ENCODE results near the gene PHACTR1.

Gene PHACTR1

DNA sequence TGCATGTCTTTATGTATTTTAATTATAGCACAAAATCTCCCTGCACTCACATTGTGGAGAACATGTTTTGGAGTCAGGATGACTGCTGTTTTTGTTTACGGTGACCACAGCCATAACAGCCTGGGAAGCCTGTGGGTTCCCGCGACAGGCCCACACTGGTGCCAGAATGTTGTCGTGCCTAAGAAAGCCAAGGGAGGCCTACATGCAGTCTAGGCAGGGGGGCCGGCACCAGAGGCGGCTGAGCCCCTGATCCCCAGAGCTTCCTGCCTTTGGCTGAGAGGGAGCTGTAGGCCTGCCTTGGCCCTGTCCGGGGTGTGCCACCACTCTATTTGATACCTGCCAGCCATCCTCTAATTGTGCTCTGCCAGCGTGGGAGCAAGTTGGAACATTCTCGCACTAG, 565.1 kb downstream of the PHACTR1 start:
- no peak for DNase-seq (ENCODE audit: low read depth in 1 of 2, low spot score in 1 of 2)

DNA sequence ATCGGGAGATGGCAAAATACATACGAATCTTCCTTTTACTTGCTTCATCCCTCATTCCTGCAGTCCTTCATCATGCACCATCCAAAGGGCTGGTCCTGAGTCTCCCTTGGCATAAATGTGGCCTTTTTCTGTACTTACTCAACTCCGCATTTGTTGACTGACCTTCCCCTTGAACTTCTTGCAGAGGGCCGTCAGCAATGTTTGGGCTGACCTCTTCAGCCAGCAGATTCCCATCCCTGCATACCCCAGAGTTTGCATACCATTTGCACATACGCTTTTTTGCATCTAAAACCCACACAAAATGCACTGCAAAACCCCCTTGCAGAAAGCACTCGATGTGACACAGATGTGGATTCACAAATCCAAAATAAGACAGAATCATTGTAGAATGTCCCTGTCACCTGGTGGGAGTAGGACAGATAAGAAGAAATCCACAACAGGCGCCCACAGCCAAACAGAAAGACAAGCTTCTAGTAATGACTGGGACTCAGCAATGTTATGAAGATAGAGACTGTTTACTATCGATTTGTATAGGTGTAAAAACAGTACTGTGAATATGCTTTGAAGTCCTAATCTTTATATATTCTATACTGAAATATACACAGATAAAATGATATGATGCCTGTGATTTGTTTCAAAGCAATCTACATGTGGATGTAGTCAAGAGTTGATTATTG, 566.0 kb downstream of the PHACTR1 start:
- DNase-seq (ENCODE audit: low read depth in 1 of 2, low spot score in 1 of 2): no peak

DNA sequence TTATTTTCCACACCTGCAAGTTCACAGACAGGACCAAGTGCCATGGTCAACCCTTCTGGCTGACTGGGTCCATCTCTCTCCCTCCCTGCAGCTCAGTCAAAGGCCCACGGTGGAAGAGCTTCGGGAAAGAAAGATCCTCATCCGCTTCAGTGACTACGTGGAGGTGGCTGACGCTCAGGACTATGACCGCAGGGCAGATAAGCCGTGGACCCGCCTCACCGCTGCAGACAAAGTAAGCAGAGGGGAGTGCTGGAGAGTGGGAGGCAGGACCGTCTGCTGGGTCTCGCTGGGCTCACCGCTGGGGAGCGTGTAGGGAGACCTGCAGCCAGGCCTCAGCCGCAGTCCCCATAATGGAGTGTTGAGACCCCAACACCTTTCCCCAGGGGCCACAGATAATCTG, 566.8 kb downstream of the PHACTR1 start:
- DNase-seq (ENCODE audit: low read depth in 1 of 2, low spot score in 1 of 2): no peak

DNA sequence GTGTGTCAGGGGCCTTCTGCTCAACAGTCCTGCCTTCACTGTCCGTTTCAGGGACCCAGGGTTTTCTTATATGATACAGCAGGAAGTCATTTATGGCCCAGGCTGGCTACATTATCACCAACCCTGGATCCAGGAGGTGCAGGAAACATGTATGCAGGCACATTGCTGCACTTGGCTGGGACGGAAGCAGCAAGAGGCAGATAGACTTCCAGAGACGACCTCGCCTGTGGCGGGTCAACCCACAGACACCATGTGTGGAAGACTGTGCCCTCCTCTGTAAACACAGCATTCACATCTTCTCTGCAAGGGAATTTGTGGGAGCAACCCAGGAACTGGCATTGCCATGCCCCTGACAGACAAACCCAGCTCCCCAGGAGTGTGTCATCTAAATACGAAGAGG, 568.1 kb downstream of the PHACTR1 start:
- no peak for DNase-seq (ENCODE audit: low read depth in 1 of 2, low spot score in 1 of 2)

DNA sequence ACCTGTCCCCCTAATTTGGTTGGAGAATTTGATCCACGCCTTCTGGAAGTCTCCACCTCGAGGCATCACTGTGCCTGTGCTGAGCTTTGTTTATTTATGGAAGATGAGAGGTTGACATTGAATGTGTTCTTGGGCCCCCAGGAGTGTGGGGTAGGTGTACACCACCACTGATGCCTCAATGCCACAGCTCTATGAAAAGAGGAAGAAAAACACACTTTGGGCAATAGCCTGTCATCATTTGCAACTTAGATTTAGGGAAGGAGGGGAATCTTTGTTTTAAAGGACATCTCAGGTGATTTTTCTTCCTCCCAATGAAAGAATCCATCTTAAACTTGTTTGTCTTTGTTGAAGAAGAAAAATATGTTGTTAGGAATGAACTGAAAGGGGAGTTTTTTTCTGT, 569.1 kb downstream of the PHACTR1 start:
- DNase-seq (ENCODE audit: low read depth in 1 of 2, low spot score in 1 of 2): no peak

DNA sequence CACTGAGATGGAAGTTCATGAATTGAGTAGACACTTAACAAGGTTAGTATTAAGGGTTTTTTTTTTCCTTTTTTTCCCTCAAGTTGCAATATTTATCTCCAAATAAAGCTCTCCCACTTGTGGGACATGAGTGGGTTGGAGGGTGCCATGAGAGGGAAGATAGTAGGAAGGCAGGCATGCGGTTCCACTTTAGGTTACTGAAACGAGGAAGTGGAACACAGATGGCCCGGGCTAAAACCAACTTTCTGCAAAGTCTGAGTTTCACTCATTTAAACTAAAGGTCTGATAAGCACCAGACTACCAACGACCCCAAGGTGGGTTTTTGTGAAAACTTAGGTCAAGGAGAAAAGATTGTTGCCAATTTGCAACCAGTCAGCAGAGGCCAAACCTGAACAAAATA, 569.6 kb downstream of the PHACTR1 start:
- no peak for DNase-seq (ENCODE audit: low read depth in 1 of 2, low spot score in 1 of 2)

DNA sequence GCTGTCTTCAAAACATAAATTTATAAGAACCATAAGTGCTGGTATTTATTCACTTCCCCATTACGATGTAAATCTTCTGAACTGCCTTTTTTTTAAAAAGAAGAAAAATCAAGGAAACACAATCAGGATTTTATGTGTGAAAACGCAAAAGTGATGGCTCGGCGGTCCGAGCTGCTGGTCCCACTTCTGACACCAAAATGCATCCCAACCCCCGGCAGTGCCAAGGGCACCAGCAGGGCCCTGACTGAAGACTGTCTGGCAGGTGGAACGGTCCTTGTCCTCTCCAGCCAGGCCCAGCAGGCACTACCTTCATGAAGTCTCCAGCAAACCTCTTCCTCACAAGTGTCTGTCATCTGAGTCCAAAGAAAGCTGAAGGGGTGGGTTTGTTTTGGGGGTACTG, 570.5 kb downstream of the PHACTR1 start:
- no peak for DNase-seq (ENCODE audit: low read depth in 1 of 2, low spot score in 1 of 2)

DNA sequence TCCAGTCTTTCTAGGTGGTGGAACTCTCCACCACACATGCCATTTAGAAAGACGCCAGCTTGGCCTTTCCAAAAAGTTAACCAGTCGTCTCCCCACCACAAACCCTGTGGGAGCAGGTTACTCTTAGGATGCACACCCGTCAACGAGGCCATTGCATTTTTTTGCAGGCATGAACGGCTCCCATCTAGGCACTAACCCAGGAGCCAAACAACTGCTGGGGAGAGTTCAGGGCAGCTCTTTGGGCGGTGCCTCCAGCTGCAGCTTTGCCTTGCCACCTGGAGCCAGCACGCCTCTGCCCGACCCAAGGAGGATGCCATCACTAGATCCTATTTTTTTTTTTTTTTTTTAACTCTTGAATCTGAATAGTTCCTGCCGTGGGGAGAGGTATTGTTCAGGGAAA, 571.9 kb downstream of the PHACTR1 start:
- no peak for DNase-seq (ENCODE audit: low read depth in 1 of 2, low spot score in 1 of 2)

DNA sequence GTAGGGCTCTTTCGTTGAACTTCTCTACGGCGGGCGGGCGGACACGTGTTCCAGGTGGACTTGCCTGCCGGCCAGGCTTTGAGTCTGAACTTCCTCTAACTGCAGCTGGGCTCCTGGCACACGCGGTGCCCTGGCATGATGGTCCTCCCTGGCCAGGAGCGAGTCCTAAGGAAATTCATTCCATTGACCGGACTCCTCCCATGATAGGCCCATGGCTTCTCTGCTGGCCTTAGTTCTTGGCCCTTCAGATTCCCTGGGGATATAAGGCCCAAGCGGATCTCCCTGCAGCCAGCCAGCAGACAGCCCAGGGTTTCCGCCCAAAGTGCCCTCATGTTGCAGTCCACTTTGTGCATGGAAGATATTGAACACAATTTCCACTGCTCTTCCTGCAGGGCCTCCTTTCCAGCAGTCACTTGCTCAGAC, 572.4 kb downstream of the PHACTR1 start:
- DNase-seq (ENCODE audit: low read depth in 1 of 2, low spot score in 1 of 2): no peak

DNA sequence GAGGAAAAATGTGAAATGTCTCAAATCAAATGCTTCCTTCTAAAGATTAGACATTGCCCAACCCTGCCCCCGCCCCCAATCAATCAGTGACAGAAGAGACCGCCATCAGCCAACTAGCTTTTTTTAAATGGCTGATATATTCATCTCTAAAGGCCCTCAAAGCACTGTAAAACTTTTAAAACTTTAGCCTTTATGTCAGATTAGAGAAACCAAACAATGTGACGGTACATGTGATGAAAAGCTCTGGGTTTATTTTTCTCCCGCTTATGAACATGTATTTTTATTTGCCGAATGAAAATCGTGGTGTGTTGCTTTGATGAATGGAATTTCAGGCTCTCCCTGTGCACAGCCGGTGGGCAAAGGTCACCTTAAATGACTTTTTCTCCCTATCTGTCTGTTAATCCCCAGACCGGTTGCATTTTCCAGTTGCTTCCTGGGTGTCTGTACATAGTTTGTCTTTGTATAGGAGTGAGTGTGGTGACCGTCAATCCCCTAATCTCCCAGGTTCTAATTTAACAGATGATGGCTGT, 573.3 kb downstream of the PHACTR1 start:
- DNase-seq (ENCODE audit: low read depth in 1 of 2, low spot score in 1 of 2): no peak

DNA sequence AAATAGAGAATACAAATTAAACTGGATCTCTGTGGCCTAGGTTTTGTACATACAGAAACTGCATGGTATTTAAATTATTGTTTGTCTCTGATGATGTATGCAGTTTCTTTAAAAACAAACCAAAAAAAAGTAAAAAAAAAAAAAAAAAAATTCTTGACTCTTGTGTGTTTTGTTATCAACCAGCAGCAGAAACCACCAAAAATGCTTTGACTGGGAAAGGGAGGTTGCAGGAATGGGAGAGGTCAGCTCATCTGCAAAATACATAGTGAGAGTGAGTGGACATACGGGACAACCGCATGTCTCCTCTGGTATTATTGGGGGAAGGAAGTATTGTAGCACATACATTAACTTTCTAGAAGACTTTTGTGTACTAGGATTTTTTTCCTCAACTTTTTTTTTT, 573.8 kb downstream of the PHACTR1 start:
- DNase-seq (ENCODE audit: low read depth in 1 of 2, low spot score in 1 of 2): no peak

DNA sequence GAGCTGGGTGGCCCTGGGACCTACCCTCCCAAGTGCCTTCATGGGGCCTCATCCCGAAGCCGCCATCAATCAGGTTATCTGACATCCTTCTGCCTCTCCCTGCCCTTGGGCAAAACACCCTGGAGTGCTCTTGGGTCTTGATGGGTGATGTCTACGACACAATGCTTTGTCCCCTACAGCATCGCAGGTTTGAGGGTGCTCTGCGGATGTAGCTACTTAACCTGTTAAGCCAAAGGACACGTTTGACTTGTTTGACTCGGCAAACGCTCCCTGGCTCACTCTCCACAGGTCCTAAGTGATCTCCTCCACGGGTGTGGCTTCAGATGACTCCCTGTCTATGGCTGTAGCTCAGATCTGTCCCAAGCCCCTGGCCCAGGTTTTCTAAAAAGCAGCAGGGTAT, 576.2 kb downstream of the PHACTR1 start:
- no peak for DNase-seq (ENCODE audit: low read depth in 1 of 2, low spot score in 1 of 2)

DNA sequence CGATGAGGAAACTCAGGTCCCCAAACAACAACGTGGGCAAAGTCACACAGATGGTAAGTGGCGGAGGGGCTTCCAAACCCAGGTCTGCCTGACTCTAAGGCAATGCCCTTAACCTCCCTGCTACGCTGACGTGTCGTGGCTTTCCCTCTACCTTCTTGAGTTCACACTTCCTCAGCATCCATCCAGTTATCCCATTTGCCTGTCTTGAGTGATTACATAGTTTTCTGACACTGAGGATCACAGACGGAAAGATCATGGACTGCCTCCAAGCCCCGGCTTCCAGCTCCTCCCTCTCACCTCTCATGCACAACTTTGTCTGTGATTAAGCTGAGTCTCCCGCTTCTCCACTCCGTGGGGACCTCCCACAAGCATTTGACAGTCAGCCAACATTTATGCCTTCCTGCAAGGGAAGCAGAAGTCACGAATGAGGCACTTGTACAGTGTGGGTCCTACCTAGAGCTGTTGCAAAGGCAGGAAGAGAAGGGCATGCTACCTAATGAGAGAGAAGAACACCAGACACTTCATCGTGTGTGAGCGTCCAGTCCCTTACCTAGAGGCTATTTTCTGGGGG, 578.0 kb downstream of the PHACTR1 start:
- no peak for DNase-seq (ENCODE audit: low read depth in 1 of 2, low spot score in 1 of 2)

DNA sequence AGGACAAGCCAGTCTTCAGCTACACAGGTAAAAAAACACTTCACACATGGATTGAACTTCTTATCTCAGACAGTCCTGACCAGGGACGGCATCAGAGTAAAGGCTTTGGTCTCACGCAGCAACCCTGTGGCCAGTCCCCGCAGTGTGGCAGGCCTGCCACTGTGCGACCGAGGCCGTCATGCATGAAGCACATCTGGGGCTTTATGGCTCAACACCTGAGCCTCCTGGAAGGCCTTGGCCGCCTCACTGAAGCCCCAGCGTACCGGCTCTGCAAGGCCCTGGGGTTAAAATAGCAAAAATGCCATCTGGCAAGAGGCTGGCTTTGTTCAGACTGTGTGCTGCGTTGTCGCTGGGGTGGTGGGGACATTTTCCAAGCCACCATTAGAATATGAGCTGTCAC, 579.0 kb downstream of the PHACTR1 start:
- no peak for DNase-seq (ENCODE audit: low read depth in 1 of 2, low spot score in 1 of 2)

DNA sequence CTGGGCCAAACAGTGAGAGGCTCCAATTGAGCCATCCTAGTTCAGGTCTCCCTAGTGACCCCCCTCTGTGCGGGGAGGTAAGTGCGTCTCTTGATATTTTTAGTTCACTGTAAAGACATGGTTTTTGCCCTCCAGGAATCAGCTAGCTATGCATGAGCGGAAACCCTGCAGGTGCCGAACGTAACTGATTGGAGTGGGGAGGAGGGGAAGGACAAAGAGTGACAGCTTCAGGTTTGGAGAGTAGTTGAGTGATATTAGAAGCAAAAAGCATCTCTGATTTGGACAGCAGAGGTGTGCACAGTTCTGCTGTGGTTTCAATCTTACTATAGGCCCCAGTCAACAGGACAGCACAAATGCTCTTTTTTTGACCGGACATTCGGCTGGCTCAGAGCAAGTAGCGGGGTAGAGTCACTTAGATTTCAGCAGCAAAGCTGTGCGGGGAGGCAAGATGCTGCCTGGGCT, 580.0 kb downstream of the PHACTR1 start:
- DNase-seq (ENCODE audit: low read depth in 1 of 2, low spot score in 1 of 2): no peak

DNA sequence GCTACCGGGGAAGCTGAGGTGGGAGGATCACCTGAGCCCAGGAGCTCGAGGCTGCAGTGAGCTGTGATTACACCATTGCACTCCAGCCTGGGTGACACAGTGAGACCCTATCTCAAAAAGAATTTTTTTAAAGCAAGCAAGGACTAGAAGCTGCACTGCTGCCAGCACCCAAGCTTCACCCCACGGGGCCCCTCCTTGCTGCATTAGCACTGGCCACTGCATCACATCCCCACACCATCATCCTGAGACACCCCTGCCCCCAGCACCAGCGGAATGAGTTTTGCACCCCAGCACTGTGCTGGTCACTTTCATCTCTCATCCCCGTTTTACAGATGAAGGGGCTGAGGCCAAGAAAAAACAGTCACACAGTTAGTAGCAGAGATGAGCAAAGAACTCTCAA, 580.8 kb downstream of the PHACTR1 start:
- DNase-seq (ENCODE audit: low read depth in 1 of 2, low spot score in 1 of 2): no peak

DNA sequence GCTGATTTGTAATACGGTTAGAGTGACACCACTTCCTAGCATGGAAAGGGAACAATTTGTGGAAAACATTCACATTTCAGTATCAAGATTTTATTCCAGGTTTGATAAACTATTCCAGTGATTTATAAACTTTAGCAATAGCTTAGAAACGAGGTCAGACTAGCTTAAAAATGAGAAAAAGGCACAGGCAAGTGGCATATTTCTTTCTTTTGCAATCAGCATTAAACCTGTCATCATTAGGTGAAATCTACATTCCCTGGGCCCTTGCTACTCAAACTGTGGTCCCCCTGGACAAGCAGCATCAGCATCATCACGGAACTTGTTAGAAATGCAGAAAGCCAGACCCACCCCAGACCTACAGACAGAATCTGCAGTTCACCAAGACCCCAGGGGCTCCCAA, 581.9 kb downstream of the PHACTR1 start:
- DNase-seq (ENCODE audit: low read depth in 1 of 2, low spot score in 1 of 2): no peak

DNA sequence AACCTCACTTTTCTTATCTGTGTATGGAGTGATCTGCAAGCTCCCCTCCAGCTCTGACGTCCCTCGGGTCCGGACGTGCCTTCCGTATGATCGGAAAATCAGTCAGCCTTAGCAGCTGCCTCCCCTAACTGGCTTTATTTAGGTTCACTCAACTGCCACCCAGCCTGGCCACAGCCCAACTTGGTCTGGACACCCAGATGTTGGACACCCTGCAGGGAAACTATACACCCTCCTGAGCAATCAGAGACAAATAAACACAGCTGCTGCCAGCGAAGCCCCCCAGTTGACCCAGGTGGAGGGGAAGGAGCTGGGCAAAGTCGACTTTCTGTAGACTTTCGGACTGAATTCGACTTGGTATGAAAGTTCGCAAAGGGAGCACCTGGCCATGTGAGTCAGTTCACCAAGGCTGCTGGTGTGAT, 582.8 kb downstream of the PHACTR1 start:
- no peak for DNase-seq (ENCODE audit: low read depth in 1 of 2, low spot score in 1 of 2)

DNA sequence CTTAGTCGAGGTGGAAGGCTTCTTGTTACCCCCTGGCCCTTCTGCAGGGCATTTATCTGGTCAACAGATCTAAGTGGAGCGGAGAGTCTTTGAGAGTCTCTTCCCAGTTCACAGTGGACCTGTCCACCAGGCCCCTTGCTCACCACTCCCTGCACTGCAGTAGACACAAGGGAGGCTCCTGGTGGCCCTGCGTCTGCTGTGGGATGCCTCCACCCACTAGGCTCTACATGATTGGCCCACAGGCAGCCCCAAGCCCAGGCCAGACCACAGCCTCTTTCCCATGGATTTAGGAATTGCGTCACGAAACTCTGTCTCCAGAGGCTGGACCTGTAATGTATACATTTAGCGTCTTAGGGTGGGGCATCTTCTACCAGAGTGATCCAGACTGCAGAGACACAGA, 583.4 kb downstream of the PHACTR1 start:
- DNase-seq (ENCODE audit: low read depth in 1 of 2, low spot score in 1 of 2): no peak

DNA sequence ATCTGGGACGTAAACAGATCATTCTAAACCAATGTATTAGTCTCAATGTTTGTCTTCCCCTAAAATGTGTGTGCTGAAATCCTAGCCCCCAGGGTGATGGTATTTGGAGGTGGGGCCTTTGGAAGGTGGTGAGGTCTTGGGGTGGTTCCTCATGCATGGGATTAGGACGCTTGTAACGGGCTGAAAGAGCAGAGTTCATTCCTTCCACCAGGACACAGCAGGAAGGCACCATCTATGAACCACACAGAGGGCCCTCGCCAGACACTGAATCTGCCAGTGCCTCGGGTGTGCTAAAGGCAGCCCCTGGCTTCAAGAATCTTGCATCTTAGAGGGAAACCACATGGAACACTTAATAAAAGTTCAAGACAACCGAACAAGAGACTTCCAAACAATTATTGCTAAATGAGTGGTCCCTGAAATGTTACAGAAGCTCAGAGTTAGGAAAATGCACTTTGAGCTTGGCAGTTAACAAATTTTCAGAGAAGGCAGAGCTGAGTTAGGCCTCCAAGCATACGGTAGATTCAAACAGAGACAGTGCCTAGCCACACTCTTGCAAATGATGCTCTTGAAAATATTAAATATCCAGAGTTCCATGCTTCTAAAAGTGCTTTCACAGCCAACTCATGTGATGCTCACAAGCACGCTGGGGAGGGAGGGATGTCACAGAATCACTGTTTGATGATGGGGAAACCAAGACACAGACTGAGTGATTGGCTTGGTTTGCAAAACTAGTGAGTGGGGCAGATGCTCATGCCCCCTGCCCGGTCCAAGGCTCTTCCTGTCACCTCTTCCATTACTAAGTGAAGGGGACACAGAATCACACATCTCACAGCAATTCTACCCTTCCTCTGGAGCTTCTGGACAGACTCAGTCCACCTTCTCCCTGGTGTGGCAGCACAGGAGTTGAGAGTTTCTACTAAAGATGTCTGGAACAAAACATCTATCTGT, 584.4 kb downstream of the PHACTR1 start:
- DNase-seq (ENCODE audit: low read depth in 1 of 2, low spot score in 1 of 2): no peak

DNA sequence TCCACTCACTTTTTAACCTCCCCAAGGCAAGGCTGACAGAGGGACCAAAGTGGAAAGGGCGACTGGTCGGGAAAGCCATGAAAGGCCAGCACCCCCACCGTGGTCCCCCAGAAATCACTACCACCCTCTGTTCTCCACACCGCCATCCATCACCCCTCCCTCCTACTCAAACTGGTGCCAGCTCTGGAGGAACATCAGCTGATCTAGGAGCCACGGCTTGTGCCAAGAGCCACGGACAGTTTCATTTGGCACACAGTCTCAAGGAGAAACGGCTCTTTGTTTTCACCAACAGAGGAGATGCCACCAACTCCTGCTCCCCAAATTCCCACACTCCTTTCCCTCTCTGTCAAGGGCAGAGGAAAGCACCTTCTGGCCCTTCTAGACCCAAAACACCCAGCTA, 585.7 kb downstream of the PHACTR1 start:
- DNase-seq (ENCODE audit: low read depth in 1 of 2, low spot score in 1 of 2): no peak

All from activated T-helper 1 cell treated with anti-CD3 and anti-CD28 coated beads, Interleukin-2, amount 50 U/mL, for 16 hours (primary cell).